ENCODE measurements around the gene EDRF1.
A peak's percentile ranks its signal among the peaks of the same experiment; 100 is the strongest.
"Not testable (repeated sequence)": the region's sequence is repeated elsewhere in the genome, so short reads cannot be mapped to it uniquely, and the experiment has no call there.

EDRF1 gene

DNA sequence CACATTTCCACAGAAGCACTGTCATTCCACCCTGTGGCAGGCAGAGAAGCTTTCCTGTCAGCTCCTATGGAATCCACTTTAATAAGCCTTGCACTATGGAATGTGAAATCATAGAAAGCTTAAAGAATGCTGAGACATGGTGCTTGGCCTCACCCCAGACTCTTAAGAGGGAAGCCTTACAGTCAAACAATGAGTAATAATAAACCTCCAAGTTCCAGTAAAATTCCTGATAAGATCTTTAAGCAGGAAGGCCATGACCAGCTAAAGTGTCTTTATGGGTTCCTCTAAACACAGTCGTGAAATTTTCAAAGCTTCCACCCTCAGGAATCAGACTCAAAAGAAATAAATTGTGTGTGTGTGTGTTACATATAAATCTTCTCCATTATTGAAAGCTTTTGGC lies 24.6 kb upstream of the EDRF1 start (continued):
- 0 out of 2 replicates have a peak, but pooled peaks have one; percentile 29 for TF ChIP-seq TRIM28 (IDR thresholded peaks at IDR 0.05; ENCODE audit: borderline replicate concordance, low read length)
- TF ChIP-seq SALL2 (tag by site-specific recombination; IDR thresholded peaks at IDR 0.05; ENCODE audit: borderline replicate concordance), result no peak
- TF ChIP-seq, protein P1, sequence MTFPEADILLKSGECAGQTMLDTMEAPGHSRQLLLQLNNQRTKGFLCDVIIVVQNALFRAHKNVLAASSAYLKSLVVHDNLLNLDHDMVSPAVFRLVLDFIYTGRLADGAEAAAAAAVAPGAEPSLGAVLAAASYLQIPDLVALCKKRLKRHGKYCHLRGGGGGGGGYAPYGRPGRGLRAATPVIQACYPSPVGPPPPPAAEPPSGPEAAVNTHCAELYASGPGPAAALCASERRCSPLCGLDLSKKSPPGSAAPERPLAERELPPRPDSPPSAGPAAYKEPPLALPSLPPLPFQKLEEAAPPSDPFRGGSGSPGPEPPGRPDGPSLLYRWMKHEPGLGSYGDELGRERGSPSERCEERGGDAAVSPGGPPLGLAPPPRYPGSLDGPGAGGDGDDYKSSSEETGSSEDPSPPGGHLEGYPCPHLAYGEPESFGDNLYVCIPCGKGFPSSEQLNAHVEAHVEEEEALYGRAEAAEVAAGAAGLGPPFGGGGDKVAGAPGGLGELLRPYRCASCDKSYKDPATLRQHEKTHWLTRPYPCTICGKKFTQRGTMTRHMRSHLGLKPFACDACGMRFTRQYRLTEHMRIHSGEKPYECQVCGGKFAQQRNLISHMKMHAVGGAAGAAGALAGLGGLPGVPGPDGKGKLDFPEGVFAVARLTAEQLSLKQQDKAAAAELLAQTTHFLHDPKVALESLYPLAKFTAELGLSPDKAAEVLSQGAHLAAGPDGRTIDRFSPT (tag by site-specific recombination; IDR thresholded peaks at IDR 0.05), result peak; percentile 78
- TF ChIP-seq SP7 (tag by site-specific recombination; IDR thresholded peaks at IDR 0.05), result 0 out of 2 replicates have a peak, but pooled peaks have one; percentile 15
- TF ChIP-seq ZNF157 (tag by site-specific recombination; IDR thresholded peaks at IDR 0.05), result no peak
- TF ChIP-seq GFI1B (tag by site-specific recombination; IDR thresholded peaks at IDR 0.05), result no peak
- no peak for TF ChIP-seq SETDB1 (IDR thresholded peaks at IDR 0.05; ENCODE audit: insufficient read length, low read length)
- no peak for TF ChIP-seq ZNF623 (tag by site-specific recombination; IDR thresholded peaks at IDR 0.05)
- no peak for TF ChIP-seq ZNF473 (tag by site-specific recombination; IDR thresholded peaks at IDR 0.05)
- TF ChIP-seq PRDM6 (tag by site-specific recombination; IDR thresholded peaks at IDR 0.05), result peak; percentile 47
- TF ChIP-seq HOXA7 (CRISPR knock-in tag; IDR thresholded peaks at IDR 0.05; ENCODE audit: borderline replicate concordance), result no peak
- TF ChIP-seq, protein P2, sequence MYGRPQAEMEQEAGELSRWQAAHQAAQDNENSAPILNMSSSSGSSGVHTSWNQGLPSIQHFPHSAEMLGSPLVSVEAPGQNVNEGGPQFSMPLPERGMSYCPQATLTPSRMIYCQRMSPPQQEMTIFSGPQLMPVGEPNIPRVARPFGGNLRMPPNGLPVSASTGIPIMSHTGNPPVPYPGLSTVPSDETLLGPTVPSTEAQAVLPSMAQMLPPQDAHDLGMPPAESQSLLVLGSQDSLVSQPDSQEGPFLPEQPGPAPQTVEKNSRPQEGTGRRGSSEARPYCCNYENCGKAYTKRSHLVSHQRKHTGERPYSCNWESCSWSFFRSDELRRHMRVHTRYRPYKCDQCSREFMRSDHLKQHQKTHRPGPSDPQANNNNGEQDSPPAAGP (tag by site-specific recombination; IDR thresholded peaks at IDR 0.05), result no peak

DNA sequence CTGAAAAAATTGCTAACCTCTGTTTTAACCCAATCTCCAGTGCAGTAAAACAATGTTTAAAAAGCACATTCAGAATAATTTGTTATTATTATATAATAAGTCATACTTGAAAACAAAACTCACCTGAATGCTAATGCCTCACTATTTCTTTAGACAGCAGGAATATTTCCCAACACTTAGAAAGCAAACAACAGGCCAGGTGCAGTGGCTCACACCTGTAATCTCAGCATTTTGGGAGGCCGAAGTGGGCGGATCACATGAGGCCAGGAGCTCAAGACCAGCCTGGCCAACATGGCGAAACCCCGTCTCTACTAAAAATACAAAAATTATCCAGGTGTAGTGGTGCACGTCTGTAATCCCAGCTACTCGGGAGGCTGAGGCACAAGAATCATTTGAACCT lies 22.6 kb upstream of the EDRF1 start:
- not testable (repeated sequence) for H3K36me3 ChIP-seq (ENCODE audit: control insufficient read depth in 2 of 2, insufficient read depth in 1 of 2, low read length in 2 of 2); H3K4me3 ChIP-seq (ENCODE audit: low read depth, low read length); H3K9me3 ChIP-seq (ENCODE audit: control insufficient read depth, insufficient read depth, low read depth, low read length); H3K27ac ChIP-seq (ENCODE audit: extremely low read depth, low read depth, low read length)
- POLR2A ChIA-PET, result interaction anchor here (0.6 kb wide), 1 partner anchor 500 kb away, joined by 4 read pairs; no protein-coding TSS in a partner anchor
- H3K4me1 ChIP-seq (ENCODE audit: control insufficient read depth, insufficient read depth, low read length), result peaks cover 14% of the 10 kb centered on the region
- CTCF ChIA-PET, result interaction anchor here (0.6 kb wide), 1 partner anchor 1166 kb away, joined by 3 read pairs; no protein-coding TSS in a partner anchor

DNA sequence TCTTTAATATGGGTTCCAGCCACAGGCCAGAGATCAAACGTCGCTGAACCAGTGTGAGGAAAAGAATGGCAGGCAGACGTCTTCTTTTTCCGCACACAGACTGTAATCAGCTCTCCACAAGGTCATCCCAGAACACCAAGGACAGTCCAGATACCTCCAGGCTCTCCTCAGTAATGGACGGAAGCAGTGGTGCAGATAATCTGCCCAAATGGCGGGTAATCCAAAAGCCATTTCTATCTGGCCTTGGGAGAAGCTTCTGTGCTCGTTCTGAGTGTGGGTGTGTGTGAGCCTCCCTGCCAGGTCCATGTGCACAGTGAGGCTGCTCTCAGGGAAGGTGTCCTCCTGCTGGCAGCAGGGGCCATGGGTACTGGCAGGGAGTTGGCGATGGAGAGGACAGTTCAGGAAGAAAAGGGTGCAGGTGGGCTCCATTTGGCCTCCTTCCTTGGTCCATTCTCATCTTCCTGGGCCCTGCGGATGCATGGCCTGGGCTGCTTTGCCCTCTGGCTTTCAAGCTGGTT lies 21.0 kb upstream of the EDRF1 start:
- ChIA-PET POLR2A (interaction anchor here (0.8 kb wide), 1 partner anchor 21 kb away, joined by 3 read pairs; the partner anchor contains the start of gene EDRF1), CTCF (interaction anchor here (1.0 kb wide), 2 partner anchors 65 to 690 kb away, joined by 3 read pairs; no protein-coding TSS in a partner anchor)
- Histone ChIP-seq H3K4me1 (ENCODE audit: control insufficient read depth, insufficient read depth, low read length) (peaks cover 10% of the 10 kb centered on the region; the same call in 1 of the 2 replicates), H3K9me3 (ENCODE audit: control insufficient read depth, insufficient read depth, low read depth, low read length) (no peaks in the 10 kb centered on the region), H3K27ac (ENCODE audit: extremely low read depth, low read depth, low read length) (no peak overlapping the region), H3K4me3 (ENCODE audit: low read depth, low read length) (no peak overlapping the region), H3K36me3 (ENCODE audit: control insufficient read depth in 2 of 2, insufficient read depth in 1 of 2, low read length in 2 of 2) (no peaks in the 10 kb centered on the region)
- TF ChIP-seq ZNF433 (tag by site-specific recombination; IDR thresholded peaks at IDR 0.05; ENCODE audit: low read depth) (no peak), ZNF157 (tag by site-specific recombination; IDR thresholded peaks at IDR 0.05) (no peak), KLF8 (tag by site-specific recombination; IDR thresholded peaks at IDR 0.05) (no peak)

Measured in HEK293 (cell line).